ENCODE data around the gene PAPLN.

Gene PAPLN

GRCh38 chr14:73233564-73233963 lies 3.7 kb upstream of the PAPLN start:
- no peak for DNase-seq

- DNase-seq, result no peak
Measured at GRCh38 chr14:73234029-73234428, 3.3 kb upstream of the PAPLN start.

- DNase-seq, result no peak
Measured at GRCh38 chr14:73234586-73235394, 2.5 kb upstream of the PAPLN start.

GRCh38 chr14:73235531-73236155 lies 1.7 kb upstream of the PAPLN start:
- DNase-seq, result no peak

- DNase-seq, result no peak
Measured at GRCh38 chr14:73236157-73236556, 1.1 kb upstream of the PAPLN start.

GRCh38 chr14:73236752-73237218 lies 521 bp upstream of the PAPLN start:
- DNase-seq, result no peak

GRCh38 chr14:73237786-73238423 lies 599 bp downstream of the PAPLN start:
- no peak for DNase-seq

- DNase-seq, result no peak
Measured at GRCh38 chr14:73238424-73238852, 1.1 kb downstream of the PAPLN start.

GRCh38 chr14:73238941-73239340 lies 1.6 kb downstream of the PAPLN start:
- DNase-seq, result no peak

GRCh38 chr14:73239393-73240241 lies 2.3 kb downstream of the PAPLN start:
- DNase-seq, result no peak

- no peak for DNase-seq
Measured at GRCh38 chr14:73240816-73241480, 3.6 kb downstream of the PAPLN start.

- no peak for DNase-seq
Measured at GRCh38 chr14:73241481-73242165, 4.3 kb downstream of the PAPLN start.

- DNase-seq, result no peak
Measured at GRCh38 chr14:73242357-73242901, 5.1 kb downstream of the PAPLN start.

- no peak for DNase-seq
Measured at GRCh38 chr14:73243341-73243740, 6.0 kb downstream of the PAPLN start.

GRCh38 chr14:73243748-73244147 lies 6.4 kb downstream of the PAPLN start:
- DNase-seq, result no peak

GRCh38 chr14:73244541-73245290 lies 7.4 kb downstream of the PAPLN start:
- DNase-seq, result no peak

- DNase-seq, result no peak
Measured at GRCh38 chr14:73245480-73246325, 8.4 kb downstream of the PAPLN start.

- no peak for DNase-seq
Measured at GRCh38 chr14:73246387-73247150, 9.3 kb downstream of the PAPLN start.
